Colonic mucosa (tissue), 4 donors: Measurements from ENCODE around the gene IZUMO4. TPM values are rescaled to one million over a fixed set of nuclear protein-coding genes. Genes with fewer than 3 reads are reported as not detected.

Source experiments
- DNase-seq: peaks from one replicate; pipeline ENCODE4 v3.0.0-alpha.2; 2020
- H3K27ac ChIP-seq: fragments of 200-600 bp; one replicate; pipeline ENCODE4 v1.8.0; 2021
- H3K27me3 ChIP-seq: fragments of 200-600 bp; one replicate; pipeline ENCODE4 v1.8.0; 2021
- H3K36me3 ChIP-seq: fragments of 200-600 bp; one replicate; pipeline ENCODE4 v1.8.0; 2021
- H3K4me1 ChIP-seq: fragments of 200-600 bp; one replicate; pipeline ENCODE4 v1.8.0; 2021; ENCODE audit warnings: mild to moderate bottlenecking
- H3K4me3 ChIP-seq: fragments of 200-600 bp; one replicate; pipeline ENCODE4 v1.8.0; 2021
- H3K9ac ChIP-seq, 2 donors: one replicate each; pipeline ENCODE4 v1.7.0; 2013; ENCODE audit warnings: control low read depth in 2 of 2, low read depth in 2 of 2, low read length in 2 of 2
- H3K9me3 ChIP-seq: fragments of 200-600 bp; one replicate; pipeline ENCODE4 v1.8.0; 2021
- CTCF ChIP-seq: fragments of 200-600 bp; IDR thresholded peaks from one replicate; pipeline ENCODE4 v1.8.0; 2022; ENCODE audit warnings: antibody characterized with exemption, mild to moderate bottlenecking
- intact Hi-C: fragments of 100-400 bp; cut with DNase I; formaldehyde crosslinking; loops from one replicate; pipeline ENCODE4 v1.14.1; 2022
- total RNA-seq, 2 donors: library from RNA; stranded (reverse); fragmentation: NEBNext Ultra II Directional in 1 of 2; extraction: Animal tissue kit (Norgen Biotek cat#: 25700) in 1 of 2; gene quantifications; one replicate each; pipeline ENCODE4 v1.2.1, GENCODE V29; 2021
- donor health status: healthy.
- donor health status: DM: no; HTN: no; CAD: no.
- donor health status: DM: no; HTN: no; CAD: no.

Gene IZUMO4
- total RNA-seq, 2 donors from 2014 or later = 2.1 to 4.5 TPM

- H3K27ac ChIP-seq = no peak overlapping the region
- H3K9ac ChIP-seq = no peak overlapping the region
- H3K4me1 ChIP-seq = no peaks in the 10 kb centered on the region
- intact Hi-C loops = loop anchor here (5.0 kb wide), 1 partner anchor 44 kb away; no protein-coding TSS in a partner anchor
- H3K4me3 ChIP-seq = no peak overlapping the region
- no peaks in the 10 kb centered on the region for H3K9me3 ChIP-seq
- TF ChIP-seq CTCF = no peak
- H3K36me3 ChIP-seq = peaks cover 8% of the 10 kb centered on the region
- H3K27me3 ChIP-seq = no peaks in the 10 kb centered on the region
- DNase-seq = no peak
Measured at GRCh38 chr19:2103045-2103707, 6.5 kb downstream of the IZUMO4 start.

- no peak for TF ChIP-seq CTCF
- H3K4me1 ChIP-seq = no peaks in the 10 kb centered on the region
- no peak for DNase-seq
- intact Hi-C loops = no loop called here
- H3K4me3 ChIP-seq = no peak overlapping the region
- H3K27me3 ChIP-seq = no peaks in the 10 kb centered on the region
- no peaks in the 10 kb centered on the region for H3K9me3 ChIP-seq
- no peak overlapping the region for H3K27ac ChIP-seq
- H3K36me3 ChIP-seq = peaks cover 34% of the 10 kb centered on the region
- H3K9ac ChIP-seq = no peak overlapping the region
Measured at GRCh38 chr19:2108251-2109016, 11.7 kb downstream of the IZUMO4 start.

DNA sequence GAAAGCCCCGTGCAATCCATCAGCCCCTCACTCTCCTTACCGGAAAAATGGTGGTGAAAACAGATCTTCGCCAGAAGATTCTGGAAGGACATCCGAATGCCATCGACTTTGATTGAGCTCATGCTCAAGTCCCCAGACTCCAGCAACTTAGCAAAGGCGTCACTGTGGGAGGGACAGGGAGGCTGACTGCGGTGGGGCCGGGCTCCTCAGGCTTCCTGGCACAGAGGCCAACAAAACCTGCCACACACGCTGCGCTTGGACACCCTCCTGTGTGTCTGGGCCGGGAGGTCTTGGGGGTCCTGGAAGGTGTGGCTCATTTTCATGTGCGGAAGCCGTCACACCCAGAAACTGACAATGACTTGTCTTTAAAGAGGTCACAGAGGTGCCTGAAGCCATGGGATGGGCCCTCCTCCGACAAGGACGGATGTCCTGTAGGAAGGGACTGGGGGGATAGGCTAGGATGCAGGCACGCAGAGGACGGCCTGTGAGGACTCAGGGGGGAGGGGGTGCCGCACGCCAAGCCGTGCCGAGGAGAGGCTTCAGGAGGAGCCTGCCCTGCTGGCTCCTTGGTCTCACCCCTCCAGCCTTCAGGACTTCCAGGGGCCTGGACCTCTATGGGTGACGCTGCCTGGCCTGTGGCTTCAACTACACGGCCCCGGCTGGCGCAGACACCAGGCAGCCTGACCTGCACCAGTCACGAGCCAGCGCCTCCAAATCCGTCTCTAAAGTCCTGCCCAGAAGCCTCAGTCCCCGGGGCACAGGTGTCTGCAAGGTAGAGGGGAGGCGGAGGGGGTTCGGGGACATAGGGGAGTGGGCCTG, 12.5 kb downstream of the IZUMO4 start:
- Histone ChIP-seq H3K27ac (no peak overlapping the region), H3K27me3 (no peaks in the 10 kb centered on the region), H3K9ac (no peak overlapping the region), H3K4me3 (no peak overlapping the region), H3K9me3 (no peaks in the 10 kb centered on the region), H3K36me3 (peaks cover 34% of the 10 kb centered on the region), H3K4me1 (no peaks in the 10 kb centered on the region)
- intact Hi-C loops = no loop called here
- no peak for TF ChIP-seq CTCF
- DNase-seq = no peak

DNA sequence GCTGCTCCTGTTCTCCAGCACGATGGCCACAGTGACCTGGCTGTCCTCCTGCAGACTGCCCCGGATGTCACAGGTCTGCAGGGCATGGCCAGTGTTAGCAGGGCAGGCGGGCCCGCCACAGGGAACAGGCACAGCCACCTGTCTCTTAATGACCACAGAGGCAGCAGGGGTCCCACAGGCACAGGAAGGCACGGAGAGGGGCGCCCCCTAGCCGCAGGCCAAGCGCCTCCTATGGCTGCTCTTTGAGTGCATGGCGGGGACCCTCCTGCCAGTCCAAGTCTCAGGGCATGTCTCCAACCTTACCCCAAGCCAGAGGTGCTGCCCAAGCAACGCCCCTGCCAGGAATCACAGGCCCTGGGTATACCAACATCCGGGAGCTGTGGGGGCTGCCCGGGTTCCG, 14.1 kb downstream of the IZUMO4 start:
- Histone ChIP-seq H3K27me3 (no peaks in the 10 kb centered on the region), H3K4me3 (no peak overlapping the region), H3K4me1 (no peaks in the 10 kb centered on the region), H3K36me3 (peaks cover 41% of the 10 kb centered on the region), H3K9ac (no peak overlapping the region), H3K27ac (no peak overlapping the region), H3K9me3 (no peaks in the 10 kb centered on the region)
- TF ChIP-seq CTCF = no peak
- intact Hi-C loops = no loop called here
- no peak for DNase-seq

DNA sequence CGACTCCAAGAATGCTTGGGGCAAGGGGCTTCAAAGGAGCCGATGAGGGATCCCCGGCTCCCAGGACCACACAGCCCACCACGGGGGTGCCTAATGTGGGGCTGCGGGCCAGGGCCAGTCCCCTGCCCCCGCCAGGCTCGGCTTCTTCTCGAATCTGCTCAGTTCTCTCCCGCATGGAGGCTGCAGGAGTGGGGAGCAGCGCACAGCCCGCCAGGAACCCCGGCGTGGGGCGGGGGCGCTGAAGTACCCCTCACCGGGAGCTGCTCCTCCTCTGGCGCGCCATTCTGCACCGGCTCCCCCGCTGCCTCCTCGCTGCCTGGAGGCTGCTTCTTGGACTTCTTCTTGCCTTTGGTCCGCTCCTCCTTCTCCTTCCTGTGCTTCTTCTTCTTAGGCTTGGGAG, 14.7 kb downstream of the IZUMO4 start:
- no peak for DNase-seq
- Histone ChIP-seq H3K9me3 (no peaks in the 10 kb centered on the region), H3K36me3 (peaks cover 42% of the 10 kb centered on the region), H3K27me3 (no peaks in the 10 kb centered on the region), H3K27ac (no peak overlapping the region), H3K4me1 (no peaks in the 10 kb centered on the region), H3K9ac (no peak overlapping the region), H3K4me3 (no peak overlapping the region)
- intact Hi-C loops = no loop called here
- TF ChIP-seq CTCF = no peak
